Breast epithelium (tissue), 3 donors: Measurements from ENCODE around the gene SLC39A11.

ENCODE experiments used
- CTCF ChIP-seq, 3 donors: fragments of 450-650 bp; IDR thresholded peaks; one replicate each; pipeline ENCODE4 v1.5.1; 2016 to 2017; ENCODE audit warnings: antibody characterized with exemption in 3 of 3, mild to moderate bottlenecking in 3 of 3, moderate library complexity in 3 of 3
- POLR2A ChIP-seq: fragments of 450-650 bp; IDR thresholded peaks from one replicate; pipeline ENCODE4 v1.6.1; 2016; ENCODE audit warnings: antibody characterized with exemption, mild to moderate bottlenecking, moderate library complexity
- POLR2AphosphoS5 ChIP-seq, 3 donors: sonication (generic); formaldehyde crosslinking; IDR thresholded peaks; one replicate each; pipeline ENCODE4 v1.6.1; 2017; ENCODE audit warnings: antibody characterized with exemption in 3 of 3

DNA sequence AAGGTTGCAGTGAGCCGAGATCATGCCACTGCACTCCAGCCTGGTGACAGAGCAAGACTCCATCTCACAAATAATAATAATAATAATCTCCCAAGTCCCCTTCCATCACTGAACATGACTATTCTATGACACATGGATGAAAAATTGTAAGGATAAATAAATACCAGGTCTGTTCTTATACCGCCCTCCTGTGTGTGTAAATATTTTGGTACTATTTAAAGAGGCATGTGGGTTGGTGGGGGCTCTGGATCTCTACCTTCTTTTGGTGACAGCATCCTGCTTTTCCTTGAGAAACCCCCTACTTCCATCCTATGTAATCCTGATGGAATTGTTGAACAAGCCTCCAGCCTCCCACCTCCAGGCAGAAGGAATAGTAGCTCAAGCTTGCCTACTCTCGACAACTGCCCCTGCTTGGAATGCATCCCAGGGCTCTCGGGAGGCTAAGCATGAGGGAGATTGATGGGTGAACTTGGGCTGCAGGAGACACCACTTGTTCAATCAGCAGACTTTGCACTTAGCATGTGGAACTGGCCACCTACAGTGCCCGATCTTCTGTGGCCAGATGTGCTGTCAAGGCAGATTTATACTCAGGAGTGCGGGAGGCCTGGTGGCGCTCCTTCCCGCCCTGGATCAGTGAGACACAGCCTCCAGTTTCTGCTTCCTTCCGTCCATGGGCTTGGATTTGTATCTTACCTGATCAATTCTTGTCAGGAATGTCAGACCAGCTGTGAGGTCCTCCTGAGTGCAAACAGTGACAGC lies 287.4 kb downstream of the SLC39A11 start:
- TF ChIP-seq CTCF (IDR thresholded peaks at IDR 0.05) (no peak), POLR2A (no peak), POLR2AphosphoS5 (IDR thresholded peaks at IDR 0.05) (no peak)
